Lower lobe of right lung (tissue), 2 donors: ENCODE data around the gene BDH2. TPM values are rescaled to one million over a fixed set of nuclear protein-coding genes. Genes with fewer than 3 reads are reported as not detected.

Experiments
- ATAC-seq, 2 donors: fragments of 200-7000 bp; cut with Tn5 transposase; one replicate each; pipeline ENCODE4 v1.9.1; 2020 to 2022; ENCODE audit warnings: mild to moderate bottlenecking in 2 of 2, moderate library complexity in 2 of 2
- DNase-seq: peaks from one replicate; pipeline ENCODE4 v3.0.0-alpha.2; 2020
- H3K27ac ChIP-seq: fragments of 200-600 bp; one replicate; pipeline ENCODE4 v1.8.0; 2022
- H3K27me3 ChIP-seq: fragments of 200-600 bp; one replicate; pipeline ENCODE4 v1.8.0; 2022; ENCODE audit warnings: low read depth
- H3K36me3 ChIP-seq: fragments of 200-600 bp; one replicate; pipeline ENCODE4 v1.8.0; 2022; ENCODE audit warnings: mild to moderate bottlenecking
- H3K4me1 ChIP-seq: fragments of 200-600 bp; one replicate; pipeline ENCODE4 v1.8.0; 2022
- H3K4me3 ChIP-seq: fragments of 200-600 bp; one replicate; pipeline ENCODE4 v1.8.0; 2022; ENCODE audit warnings: mild to moderate bottlenecking
- H3K9me3 ChIP-seq: fragments of 200-600 bp; one replicate; pipeline ENCODE4 v1.8.0; 2022
- CTCF ChIP-seq: fragments of 200-600 bp; IDR thresholded peaks from one replicate; pipeline ENCODE4 v1.8.0; 2022; ENCODE audit warnings: antibody characterized with exemption, mild to moderate bottlenecking
- intact Hi-C: fragments of 100-400 bp; cut with DNase I; formaldehyde crosslinking; loops from one replicate; pipeline ENCODE4 v1.11.0; 2022
- total RNA-seq: library from RNA; stranded (reverse); fragmentation: NEBNext Ultra II Directional; extraction: Animal tissue kit (Norgen Biotek cat#: 25700); gene quantifications from one replicate; pipeline ENCODE4 v1.2.1, GENCODE V29; 2021
- donor health status: DM: no; HTN: yes; CAD: no; lungs with severe emphysema.

Gene BDH2
- total RNA-seq, 1 donor from 2014 or later: 46.2 TPM

GRCh38 chr4:103054030-103054429 lies 45.6 kb downstream of the BDH2 start:
- Histone ChIP-seq H3K27ac (no peak overlapping the region), H3K4me1 (no peaks in the 10 kb centered on the region), H3K9me3 (no peaks in the 10 kb centered on the region), H3K36me3 (no peaks in the 10 kb centered on the region), H3K4me3 (no peak overlapping the region), H3K27me3 (no peaks in the 10 kb centered on the region)
- no peak for TF ChIP-seq CTCF
- intact Hi-C loops: no loop called here
- ATAC-seq (no peak), DNase-seq (no peak)

- no peaks in the 10 kb centered on the region for H3K9me3 ChIP-seq
- intact Hi-C loops: no loop called here
- DNase-seq (no peak), ATAC-seq (no peak)
- H3K36me3 ChIP-seq: no peaks in the 10 kb centered on the region
- no peaks in the 10 kb centered on the region for H3K27me3 ChIP-seq
- H3K27ac ChIP-seq: no peak overlapping the region
- TF ChIP-seq CTCF: no peak
- H3K4me1 ChIP-seq: no peaks in the 10 kb centered on the region
- no peak overlapping the region for H3K4me3 ChIP-seq
These were observed 46.9 kb downstream of the BDH2 start for GRCh38 chr4:103052779-103053178.

- DNase-seq: no peak
- no peaks in the 10 kb centered on the region for H3K4me1 ChIP-seq
- H3K4me3 ChIP-seq: no peak overlapping the region
- ATAC-seq: no peak
- intact Hi-C loops: no loop called here
- TF ChIP-seq CTCF: no peak
- no peak overlapping the region for H3K27ac ChIP-seq
- H3K27me3 ChIP-seq: no peaks in the 10 kb centered on the region
- H3K36me3 ChIP-seq: no peaks in the 10 kb centered on the region
- no peaks in the 10 kb centered on the region for H3K9me3 ChIP-seq
These were observed 47.5 kb downstream of the BDH2 start for GRCh38 chr4:103052145-103052544.

DNA sequence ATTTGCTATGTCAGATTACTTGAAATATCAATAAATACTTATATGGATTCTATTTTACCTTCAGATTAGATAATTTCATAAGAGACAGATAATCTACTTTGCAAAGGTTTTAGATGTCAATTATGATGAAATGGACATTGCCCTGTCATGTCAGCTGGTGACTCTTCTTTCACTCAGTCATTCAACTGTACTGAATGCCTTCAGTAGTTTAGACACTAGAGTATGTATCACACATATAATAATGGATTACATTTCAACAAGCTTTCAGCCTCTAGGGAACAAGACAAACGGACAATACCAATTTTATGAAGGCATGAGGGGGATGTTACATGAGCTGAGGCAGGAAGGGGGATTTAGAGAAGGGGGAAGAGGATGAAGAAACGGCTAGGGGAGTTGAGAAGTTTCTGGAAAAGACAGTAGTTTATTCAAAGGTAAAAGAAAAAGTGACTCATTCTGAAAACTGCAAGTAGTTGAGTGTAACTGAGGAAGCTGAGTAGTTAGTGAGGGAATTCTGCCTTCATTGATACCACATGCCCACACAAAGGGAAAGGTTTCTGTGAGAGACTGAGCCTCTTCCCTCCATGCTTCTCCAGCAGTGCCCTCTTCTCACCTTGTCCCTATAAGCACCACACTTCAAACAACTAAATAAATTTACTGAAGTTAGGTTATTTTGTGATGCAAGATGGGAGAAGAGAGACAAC lies 48.7 kb downstream of the BDH2 start:
- H3K4me1 ChIP-seq: no peaks in the 10 kb centered on the region
- H3K27ac ChIP-seq: no peak overlapping the region
- DNase-seq: no peak
- H3K4me3 ChIP-seq: no peak overlapping the region
- no peaks in the 10 kb centered on the region for H3K27me3 ChIP-seq
- TF ChIP-seq CTCF: no peak
- intact Hi-C loops: no loop called here
- no peak for ATAC-seq
- H3K9me3 ChIP-seq: no peaks in the 10 kb centered on the region
- H3K36me3 ChIP-seq: no peaks in the 10 kb centered on the region

DNA sequence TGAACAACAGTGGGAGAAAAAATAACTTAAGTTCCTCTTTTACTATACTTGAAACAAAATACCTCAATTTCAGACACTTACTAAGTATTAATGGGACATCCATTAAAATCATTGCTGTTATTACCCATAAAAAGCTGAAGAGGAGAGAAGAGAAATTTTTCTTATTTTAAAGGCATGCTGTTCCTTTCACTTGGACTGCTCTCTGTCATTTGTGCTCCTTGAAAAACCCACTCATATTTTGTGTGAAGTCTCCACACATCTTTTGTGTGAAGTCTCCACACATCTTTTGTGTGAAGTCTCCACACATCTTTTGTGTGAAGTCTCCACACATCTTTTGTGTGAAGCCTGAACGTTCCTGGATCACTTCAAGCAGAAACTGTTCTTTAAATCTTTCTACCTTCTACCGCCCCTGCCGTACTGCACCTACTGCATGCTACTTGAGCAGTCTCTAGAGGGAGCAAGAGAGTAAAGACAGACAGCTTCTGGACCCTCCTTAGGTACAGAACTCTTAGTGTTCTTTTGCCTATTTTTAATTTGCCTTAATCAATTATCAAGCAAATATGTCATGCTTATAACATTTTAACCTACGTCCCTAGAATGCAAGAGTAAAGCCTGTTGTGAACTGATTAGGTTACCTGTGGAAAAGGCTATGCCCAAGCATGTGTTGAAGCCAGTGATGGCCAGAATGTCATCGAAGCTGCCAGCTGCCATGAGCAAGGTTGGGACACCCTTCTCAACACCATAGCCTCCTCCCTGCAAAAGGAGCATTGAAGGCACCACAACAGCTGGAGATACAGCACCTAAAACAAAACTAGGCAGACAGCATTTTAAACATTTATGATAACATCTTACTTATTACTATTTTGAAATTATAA lies 53.0 kb downstream of the BDH2 start:
- no peaks in the 10 kb centered on the region for H3K9me3 ChIP-seq
- H3K27me3 ChIP-seq: no peaks in the 10 kb centered on the region
- H3K27ac ChIP-seq: no peak overlapping the region
- peaks cover 9% of the 10 kb centered on the region for H3K36me3 ChIP-seq
- intact Hi-C loops: no loop called here
- no peaks in the 10 kb centered on the region for H3K4me1 ChIP-seq
- ATAC-seq (peak; percentile 84 to 88), DNase-seq (no peak)
- TF ChIP-seq CTCF: peak; percentile 68
- no peak overlapping the region for H3K4me3 ChIP-seq
